HG02852 (cell line): ENCODE results near the gene LRRC8B.

Experiments
- ATAC-seq: cut with Tn5 transposase; IDR thresholded peaks from one replicate; pipeline ENCODE4 v1.9.1; 2021; ENCODE audit warnings: mild to moderate bottlenecking, moderate library complexity; ENCODE audit not compliant: unreplicated experiment

The LRRC8B gene

GRCh38 chr1:89546082-89546889 lies 21.7 kb downstream of the LRRC8B start:
- no peak for ATAC-seq

DNA sequence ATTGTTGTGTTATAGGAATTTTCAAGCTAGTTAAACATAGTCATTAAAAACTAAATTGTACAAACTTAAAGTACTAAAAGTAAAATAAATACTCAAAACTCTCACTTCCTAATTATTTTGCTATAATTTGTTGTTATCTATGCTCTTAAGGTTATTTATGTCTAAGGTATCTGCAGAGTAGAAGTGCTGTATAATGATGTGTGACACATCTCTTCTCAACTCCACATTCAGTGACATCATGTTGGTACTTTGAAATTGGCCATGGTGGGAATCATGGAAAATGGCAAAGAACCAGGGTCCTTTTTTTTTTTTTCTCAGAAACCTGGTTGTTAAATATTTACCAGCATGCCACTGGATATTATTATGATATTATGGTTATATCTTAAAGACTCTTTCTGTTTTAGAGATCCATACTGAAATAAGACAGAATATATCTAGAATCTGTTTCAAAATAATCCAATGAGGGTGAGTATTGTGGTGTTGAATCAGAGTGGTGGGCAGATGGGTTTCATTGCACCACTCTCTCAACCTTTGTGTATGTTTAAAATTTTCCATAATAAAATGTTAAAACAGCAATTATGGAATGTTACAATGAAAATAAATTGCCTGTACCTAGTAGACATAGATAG lies 22.4 kb downstream of the LRRC8B start:
- no peak for ATAC-seq

GRCh38 chr1:89547563-89548116 lies 23.0 kb downstream of the LRRC8B start:
- no peak for ATAC-seq

- peak; percentile 43 for ATAC-seq
Observed at GRCh38 chr1:89548122-89548857, 23.7 kb downstream of the LRRC8B start.

GRCh38 chr1:89550995-89551394 lies 26.4 kb downstream of the LRRC8B start:
- no peak for ATAC-seq

GRCh38 chr1:89552471-89553081 lies 27.9 kb downstream of the LRRC8B start:
- ATAC-seq, result peak; percentile 82

DNA sequence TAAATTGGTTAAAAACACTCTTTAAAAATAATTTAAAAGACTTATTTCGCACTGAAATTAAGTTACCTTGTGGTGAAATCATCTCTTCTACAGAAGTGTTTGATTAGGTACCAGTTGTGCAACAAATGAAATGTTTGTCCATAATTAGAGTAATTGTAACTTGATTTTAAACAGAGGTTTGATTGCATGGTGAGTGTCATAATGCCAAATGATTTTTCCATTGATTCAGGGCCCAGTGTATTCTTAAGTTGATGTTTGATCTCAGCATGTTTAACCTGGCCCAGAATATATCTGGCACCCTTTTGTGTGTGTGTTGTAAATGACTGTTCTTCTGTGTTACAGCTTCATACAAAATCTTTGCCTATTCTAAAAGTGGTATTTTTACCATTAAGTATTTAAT lies 28.5 kb downstream of the LRRC8B start:
- ATAC-seq, result no peak

DNA sequence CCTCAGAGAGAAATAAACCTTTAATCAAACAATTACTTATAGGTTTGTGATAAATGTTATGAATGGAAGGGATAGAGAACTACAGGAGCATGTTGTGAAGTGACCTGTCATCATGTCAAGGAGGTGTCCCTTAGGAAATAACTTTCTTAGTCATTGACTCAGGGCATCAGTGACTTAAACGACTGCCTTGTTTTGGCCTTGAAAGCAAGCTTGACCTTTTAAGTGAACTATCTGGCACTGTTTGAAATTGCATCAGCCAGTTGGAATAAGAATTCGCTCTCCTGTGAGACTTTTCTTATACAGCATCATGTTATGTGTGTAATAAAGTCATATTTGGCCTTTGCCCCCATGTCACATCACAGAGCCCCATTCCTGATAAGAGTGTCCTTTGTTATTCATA lies 30.9 kb downstream of the LRRC8B start:
- ATAC-seq, result no peak

DNA sequence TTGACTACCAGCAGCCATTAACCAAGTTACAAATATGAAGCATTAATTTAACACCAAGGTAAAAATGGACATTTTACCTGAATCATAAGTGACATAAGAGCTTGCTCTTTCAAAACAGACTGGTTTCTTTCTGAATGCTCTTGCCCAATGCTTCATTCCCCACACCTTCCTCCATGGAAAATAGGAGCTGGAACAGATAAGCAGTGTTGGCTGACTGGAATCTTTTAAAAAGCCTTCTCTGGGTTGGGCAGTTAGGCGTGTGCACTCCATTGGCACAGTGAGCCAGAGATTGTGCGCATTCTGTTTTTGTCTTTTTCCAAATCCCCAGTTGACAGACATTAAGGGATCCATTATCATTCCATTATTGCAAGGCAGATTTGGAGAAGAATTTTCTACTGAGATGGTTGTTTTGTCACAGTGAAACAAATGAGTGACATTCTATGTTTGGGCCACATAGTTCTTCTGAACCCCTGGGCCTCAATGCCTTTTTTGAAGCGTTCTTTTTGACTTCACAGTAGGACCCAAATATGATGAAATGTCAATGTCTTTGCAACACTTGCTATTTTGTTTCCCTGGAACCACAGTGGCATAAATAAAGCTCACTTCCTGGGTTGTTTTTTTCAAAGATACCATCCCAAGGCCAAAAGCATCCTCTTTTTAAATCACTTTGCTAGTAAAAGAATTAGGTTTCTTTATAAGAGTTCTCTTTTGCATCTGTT lies 32.3 kb downstream of the LRRC8B start:
- no peak for ATAC-seq

- ATAC-seq, result no peak
Observed at GRCh38 chr1:89557445-89557825, 32.8 kb downstream of the LRRC8B start.

- ATAC-seq, result no peak
Observed at GRCh38 chr1:89557956-89558355, 33.3 kb downstream of the LRRC8B start.

- no peak for ATAC-seq
Observed at GRCh38 chr1:89563957-89564604, 39.5 kb downstream of the LRRC8B start.

DNA sequence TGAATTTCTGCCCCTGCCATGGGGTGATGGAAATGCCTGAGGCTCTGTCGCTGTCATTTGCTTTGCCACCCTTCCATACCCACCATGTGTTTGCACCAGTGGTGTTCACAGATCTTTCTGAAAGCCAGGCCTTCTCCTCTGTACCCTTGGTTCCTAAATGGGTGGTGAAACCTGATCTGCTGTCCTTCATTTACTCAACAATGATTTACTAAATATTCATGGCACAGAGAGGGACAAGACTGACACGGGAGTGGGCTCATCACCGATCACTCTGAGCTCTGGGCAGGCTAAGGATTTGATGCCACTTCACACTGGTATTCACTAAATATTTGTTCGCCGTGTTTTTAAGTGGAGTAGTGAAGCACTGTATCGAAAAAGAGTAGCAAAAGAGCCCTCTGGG lies 40.9 kb downstream of the LRRC8B start:
- no peak for ATAC-seq

GRCh38 chr1:89566761-89567174 lies 42.1 kb downstream of the LRRC8B start:
- ATAC-seq, result no peak

DNA sequence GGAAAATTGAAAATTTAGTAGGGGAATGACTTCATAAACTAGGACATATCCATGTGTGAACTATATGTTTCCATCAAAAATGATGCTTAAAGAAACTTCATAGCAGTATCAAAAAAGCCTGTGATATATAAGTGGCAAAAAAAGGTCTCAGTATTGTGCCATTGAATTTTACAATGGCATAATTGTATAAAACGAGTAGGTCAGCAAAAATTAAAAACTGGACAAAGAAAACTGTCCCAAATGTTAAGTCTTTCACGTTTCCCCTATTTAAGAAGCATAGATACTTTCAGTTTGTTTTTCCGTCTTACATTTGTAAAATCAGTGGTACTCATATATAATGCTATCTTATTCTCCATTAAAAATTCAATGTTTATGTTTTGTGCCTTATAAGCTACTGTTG lies 43.2 kb downstream of the LRRC8B start:
- no peak for ATAC-seq

DNA sequence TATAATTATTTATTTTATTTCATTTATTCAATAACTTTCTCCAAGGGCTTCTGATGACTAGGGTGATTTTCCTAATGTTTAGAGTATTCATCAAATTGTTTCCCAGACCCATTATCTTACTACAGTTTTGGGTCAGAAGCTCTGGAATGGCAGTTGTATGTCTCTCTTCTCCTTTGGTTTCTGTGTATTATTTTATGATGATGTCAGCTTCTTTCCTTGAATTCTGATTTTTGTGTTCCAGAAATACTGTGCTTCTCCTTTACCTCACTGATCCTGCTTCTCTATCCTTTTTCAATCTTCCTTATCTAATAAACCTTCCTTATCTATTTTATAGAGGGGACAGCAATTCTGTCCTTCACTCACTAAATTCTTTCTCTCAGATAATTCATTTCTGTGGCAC lies 48.8 kb downstream of the LRRC8B start:
- no peak for ATAC-seq

DNA sequence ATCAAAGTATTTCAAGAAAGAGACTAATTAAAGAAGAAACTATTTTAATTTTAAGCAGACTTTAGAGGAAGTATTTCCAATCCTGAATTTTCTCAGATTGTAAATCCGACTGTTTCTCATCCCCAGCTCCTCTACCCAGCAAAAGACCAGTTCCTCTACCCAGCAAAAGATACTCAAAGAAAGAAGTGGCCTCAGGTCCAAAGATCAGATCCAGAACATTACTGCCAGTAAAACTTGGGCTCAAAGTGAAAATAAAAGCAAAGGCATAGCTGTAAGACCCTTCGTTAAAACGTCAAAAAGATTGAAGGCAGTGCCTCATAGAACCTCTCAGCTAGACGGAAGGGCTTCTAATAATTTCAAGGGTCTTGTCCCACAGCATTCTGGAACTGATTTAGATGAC lies 50.0 kb downstream of the LRRC8B start:
- ATAC-seq, result no peak

DNA sequence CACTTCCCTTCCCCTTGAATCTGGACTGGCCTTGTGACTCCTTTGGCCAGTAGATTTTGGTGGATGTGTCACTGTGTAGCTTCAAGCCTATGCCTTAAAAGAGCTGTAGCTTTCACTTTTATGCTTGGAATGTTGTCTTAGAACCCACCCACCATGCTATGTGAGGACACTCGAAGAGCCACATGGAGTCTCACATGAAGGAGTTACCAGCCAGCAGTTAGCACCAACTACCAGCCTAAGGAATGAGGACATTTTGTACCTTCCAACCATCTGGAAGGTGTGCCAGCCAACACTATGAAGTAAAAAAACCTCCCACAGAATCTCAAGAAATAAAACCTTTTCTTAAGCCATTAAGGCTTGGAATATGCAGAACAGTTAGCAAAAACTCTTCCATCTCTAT lies 50.6 kb downstream of the LRRC8B start:
- ATAC-seq, result no peak

DNA sequence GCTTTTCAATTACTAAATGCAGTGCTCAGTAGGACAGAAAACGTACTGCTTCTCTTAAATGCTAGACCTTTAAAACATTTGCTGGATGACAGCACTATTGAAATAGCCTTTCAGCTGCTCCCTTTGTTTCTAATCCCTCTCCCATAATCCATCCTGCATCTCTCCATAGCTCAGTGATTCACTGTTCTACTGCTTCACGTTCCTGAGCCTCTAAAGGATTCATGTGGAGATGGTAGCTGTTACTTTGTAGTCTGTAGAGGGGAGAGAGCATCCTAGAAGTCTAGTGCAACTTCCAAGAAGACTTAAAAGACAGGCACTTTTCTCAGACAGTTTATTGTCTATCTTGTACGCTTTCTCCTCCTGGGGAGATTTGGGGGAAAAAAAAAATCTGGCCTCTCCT lies 51.4 kb downstream of the LRRC8B start:
- ATAC-seq, result no peak

DNA sequence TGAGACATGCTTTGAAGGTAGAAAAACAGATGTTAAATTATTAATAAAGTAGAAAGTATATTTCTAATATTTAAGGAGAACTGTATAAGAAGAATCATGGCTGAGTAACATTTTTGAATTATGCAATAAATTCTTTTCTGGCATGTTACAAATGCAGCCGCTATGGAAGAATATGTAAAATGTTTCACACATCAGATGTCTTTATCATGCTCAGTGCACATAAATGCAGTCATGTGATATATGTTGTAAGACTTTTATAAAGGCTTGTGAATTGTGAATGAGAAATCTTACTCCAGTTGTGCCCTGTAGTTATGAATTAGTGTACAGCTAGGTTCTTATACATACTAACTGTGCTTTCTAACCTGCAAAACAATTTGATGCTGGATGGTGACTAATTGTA lies 53.5 kb downstream of the LRRC8B start:
- no peak for ATAC-seq
